ENCODE results near the gene WNT10A. TPM values are rescaled to one million over a fixed set of nuclear protein-coding genes. Genes with fewer than 3 reads are reported as not detected.

WNT10A gene
- polyA plus RNA-seq, 2 of the 4 experiments (the other 2 are of a cell fraction), result not detected

DNA sequence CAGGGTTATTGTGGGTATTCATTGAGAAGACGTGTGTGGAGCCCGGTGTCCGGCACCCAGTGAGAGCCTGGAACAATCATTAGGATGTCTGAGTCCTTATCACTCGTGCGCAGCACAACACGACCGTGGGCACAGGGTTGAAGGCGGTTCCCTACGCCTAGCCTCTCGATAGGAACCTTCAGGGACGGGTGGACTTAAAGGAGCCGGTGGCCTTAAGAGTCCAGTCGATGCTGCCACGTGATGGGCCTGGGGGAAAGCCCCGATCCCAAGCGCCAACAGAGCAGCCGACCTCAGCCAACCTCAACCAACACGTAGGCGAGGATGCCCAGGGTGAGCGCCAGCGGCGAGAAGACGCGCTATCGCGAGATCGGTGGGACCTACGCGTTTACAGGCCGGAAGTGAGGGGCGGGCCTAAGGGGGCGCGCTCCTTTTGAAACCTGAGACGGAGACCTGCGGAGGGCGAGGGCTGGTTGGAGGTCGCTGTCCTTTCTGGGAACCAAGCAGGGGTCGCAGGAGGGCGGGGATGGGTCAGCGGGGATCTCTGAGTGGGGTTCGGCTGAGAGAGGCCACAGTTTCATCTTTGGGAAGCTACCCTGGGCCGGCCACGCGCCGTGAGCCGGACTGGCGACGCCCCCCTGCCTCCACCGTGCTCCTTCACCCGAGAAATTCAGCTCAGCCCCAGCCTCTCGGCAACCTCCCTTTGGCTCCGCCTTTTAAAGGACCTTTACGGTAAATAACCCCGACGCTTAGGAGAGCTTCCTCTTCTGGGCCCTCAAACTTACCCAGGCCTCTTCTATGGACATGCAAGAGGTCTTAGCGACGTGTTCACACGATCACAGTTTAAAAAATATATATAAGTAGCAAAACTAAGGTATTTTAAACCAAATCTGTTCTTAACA lies 28.3 kb downstream of the WNT10A start (continued):
- TF ChIP-seq, protein P1, sequence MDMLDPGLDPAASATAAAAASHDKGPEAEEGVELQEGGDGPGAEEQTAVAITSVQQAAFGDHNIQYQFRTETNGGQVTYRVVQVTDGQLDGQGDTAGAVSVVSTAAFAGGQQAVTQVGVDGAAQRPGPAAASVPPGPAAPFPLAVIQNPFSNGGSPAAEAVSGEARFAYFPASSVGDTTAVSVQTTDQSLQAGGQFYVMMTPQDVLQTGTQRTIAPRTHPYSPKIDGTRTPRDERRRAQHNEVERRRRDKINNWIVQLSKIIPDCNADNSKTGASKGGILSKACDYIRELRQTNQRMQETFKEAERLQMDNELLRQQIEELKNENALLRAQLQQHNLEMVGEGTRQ (IDR thresholded peaks at IDR 0.05), result no peak
- TF ChIP-seq, protein P2, sequence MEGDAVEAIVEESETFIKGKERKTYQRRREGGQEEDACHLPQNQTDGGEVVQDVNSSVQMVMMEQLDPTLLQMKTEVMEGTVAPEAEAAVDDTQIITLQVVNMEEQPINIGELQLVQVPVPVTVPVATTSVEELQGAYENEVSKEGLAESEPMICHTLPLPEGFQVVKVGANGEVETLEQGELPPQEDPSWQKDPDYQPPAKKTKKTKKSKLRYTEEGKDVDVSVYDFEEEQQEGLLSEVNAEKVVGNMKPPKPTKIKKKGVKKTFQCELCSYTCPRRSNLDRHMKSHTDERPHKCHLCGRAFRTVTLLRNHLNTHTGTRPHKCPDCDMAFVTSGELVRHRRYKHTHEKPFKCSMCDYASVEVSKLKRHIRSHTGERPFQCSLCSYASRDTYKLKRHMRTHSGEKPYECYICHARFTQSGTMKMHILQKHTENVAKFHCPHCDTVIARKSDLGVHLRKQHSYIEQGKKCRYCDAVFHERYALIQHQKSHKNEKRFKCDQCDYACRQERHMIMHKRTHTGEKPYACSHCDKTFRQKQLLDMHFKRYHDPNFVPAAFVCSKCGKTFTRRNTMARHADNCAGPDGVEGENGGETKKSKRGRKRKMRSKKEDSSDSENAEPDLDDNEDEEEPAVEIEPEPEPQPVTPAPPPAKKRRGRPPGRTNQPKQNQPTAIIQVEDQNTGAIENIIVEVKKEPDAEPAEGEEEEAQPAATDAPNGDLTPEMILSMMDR (IDR thresholded peaks at IDR 0.05), result no peak
- TF ChIP-seq, protein P3, sequence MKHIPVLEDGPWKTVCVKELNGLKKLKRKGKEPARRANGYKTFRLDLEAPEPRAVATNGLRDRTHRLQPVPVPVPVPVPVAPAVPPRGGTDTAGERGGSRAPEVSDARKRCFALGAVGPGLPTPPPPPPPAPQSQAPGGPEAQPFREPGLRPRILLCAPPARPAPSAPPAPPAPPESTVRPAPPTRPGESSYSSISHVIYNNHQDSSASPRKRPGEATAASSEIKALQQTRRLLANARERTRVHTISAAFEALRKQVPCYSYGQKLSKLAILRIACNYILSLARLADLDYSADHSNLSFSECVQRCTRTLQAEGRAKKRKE (CRISPR knock-in tag; IDR thresholded peaks at IDR 0.05; ENCODE audit: low read depth), result peak; percentile 53; the same call in 1 of the 2 replicates
- TF ChIP-seq FOSL2 (IDR thresholded peaks at IDR 0.05) (no peak), FOSL2 (CRISPR knock-in tag; IDR thresholded peaks at IDR 0.05) (no peak), CBX8 (IDR thresholded peaks at IDR 0.05) (no peak), KDM1A (IDR thresholded peaks at IDR 0.05; ENCODE audit: low read depth) (no peak), JUN (IDR thresholded peaks at IDR 0.05) (peak; percentile 40 to 83; a peak in 3 of 5 replicates)
- TF ChIP-seq, protein P4, sequence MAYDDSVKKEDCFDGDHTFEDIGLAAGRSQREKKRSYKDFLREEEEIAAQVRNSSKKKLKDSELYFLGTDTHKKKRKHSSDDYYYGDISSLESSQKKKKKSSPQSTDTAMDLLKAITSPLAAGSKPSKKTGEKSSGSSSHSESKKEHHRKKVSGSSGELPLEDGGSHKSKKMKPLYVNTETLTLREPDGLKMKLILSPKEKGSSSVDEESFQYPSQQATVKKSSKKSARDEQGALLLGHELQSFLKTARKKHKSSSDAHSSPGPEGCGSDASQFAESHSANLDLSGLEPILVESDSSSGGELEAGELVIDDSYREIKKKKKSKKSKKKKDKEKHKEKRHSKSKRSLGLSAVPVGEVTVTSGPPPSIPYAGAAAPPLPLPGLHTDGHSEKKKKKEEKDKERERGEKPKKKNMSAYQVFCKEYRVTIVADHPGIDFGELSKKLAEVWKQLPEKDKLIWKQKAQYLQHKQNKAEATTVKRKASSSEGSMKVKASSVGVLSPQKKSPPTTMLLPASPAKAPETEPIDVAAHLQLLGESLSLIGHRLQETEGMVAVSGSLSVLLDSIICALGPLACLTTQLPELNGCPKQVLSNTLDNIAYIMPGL (CRISPR knock-in tag; IDR thresholded peaks at IDR 0.05; ENCODE audit: borderline replicate concordance), result no peak
- TF ChIP-seq, protein P5, sequence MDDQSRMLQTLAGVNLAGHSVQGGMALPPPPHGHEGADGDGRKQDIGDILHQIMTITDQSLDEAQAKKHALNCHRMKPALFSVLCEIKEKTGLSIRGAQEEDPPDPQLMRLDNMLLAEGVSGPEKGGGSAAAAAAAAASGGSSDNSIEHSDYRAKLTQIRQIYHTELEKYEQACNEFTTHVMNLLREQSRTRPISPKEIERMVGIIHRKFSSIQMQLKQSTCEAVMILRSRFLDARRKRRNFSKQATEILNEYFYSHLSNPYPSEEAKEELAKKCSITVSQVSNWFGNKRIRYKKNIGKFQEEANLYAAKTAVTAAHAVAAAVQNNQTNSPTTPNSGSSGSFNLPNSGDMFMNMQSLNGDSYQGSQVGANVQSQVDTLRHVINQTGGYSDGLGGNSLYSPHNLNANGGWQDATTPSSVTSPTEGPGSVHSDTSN (IDR thresholded peaks at IDR 0.05), result 0 out of 2 replicates have a peak, but pooled peaks have one; percentile 22

DNA sequence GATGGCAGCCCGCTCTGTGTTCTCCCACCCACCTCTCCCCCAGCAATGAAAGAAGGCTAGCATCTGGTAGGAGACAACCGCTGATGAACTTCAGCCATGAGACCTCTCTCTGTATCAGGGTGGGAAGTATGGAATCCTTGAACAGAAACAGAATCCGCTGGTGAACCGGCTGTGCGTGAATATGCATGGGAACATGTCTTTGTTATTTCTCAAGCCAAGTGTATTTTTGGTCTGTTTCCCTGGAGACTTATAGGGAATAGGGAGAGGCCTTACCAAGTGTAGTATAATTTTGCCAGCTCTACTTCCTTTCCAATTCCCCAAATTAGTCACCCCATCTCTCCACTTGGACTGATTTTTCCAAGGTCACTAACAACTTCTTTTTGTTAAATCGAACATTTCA lies 30.1 kb downstream of the WNT10A start:
- TF ChIP-seq FOXS1 (CRISPR knock-in tag; IDR thresholded peaks at IDR 0.05) (no peak), FOSB (CRISPR knock-in tag; IDR thresholded peaks at IDR 0.05) (no peak), POLR2A (IDR thresholded peaks at IDR 0.05; ENCODE audit: low read length) (no peak), HOXB5 (CRISPR knock-in tag; IDR thresholded peaks at IDR 0.05) (no peak), ZFP36 (IDR thresholded peaks at IDR 0.05; ENCODE audit: borderline replicate concordance, partially characterized antibody) (no peak), CHD2 (IDR thresholded peaks at IDR 0.05; ENCODE audit: low read length, partially characterized antibody) (no peak), CBX2 (IDR thresholded peaks at IDR 0.05; ENCODE audit: borderline replicate concordance, low read depth) (no peak), RAD21 (conservative IDR thresholded peaks at IDR 0.05 in 1 of 2, IDR thresholded peaks at IDR 0.05 in 1 of 2) (no peak), RFX5 (IDR thresholded peaks at IDR 0.05) (no peak), CBX8 (IDR thresholded peaks at IDR 0.05) (no peak), ESRRA (IDR thresholded peaks at IDR 0.05; ENCODE audit: borderline replicate concordance, low read length) (no peak)
- TF ChIP-seq, protein P6, sequence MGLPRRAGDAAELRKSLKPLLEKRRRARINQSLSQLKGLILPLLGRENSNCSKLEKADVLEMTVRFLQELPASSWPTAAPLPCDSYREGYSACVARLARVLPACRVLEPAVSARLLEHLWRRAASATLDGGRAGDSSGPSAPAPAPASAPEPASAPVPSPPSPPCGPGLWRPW (IDR thresholded peaks at IDR 0.05), result no peak
- TF ChIP-seq, protein P3 (CRISPR knock-in tag; IDR thresholded peaks at IDR 0.05; ENCODE audit: low read depth), result no peak
- Histone ChIP-seq H3K9me3 (no peaks in the 10 kb centered on the region), H3K4me1 (0 out of 3 replicates have a peak, but pooled peaks cover 3% of the 10 kb centered on the region), H3K4me2 (no peak overlapping the region), H3K27ac (no peak overlapping the region), H3K4me3 (no peak overlapping the region)
- DNase-seq (ENCODE audit: low read depth in 1 of 2, low spot score in 1 of 2) (no peak), ATAC-seq (no peak), FAIRE-seq (no peak)
- ChIA-PET POLR2A (no interaction called here), CTCF (interaction anchor here (2.0 to 11.5 kb wide), 2 partner anchors 15 to 69 kb away, joined by 7 to 128 read pairs; no protein-coding TSS in a partner anchor)
- WGBS (ENCODE audit: missing lambda C conversion rate), result 89% methylated on average over 6 of the region's 6 CpGs
